HL-60/S4 treated with phorbol 12-myristate 13-acetate at 8.2 ng/mL for 4 days and 3 days (cell line): ENCODE results near the gene LRRC56.

Source experiments
- in situ Hi-C: fragments of 300-500 bp; cut with MboI; formaldehyde crosslinking; loops from 2 replicates; pipeline ENCODE4 v1.15.0; 2022; ENCODE audit warnings: low sequenced_read_pairs

The LRRC56 gene

GRCh38 chr11:537622-538430 is 499 bp downstream of the LRRC56 start:
- in situ Hi-C loops: no loop called here

GRCh38 chr11:538431-539051 is 1.2 kb downstream of the LRRC56 start:
- in situ Hi-C loops: no loop called here

GRCh38 chr11:539971-540481 is 2.7 kb downstream of the LRRC56 start:
- in situ Hi-C loops: no loop called here

GRCh38 chr11:540583-541432 is 3.5 kb downstream of the LRRC56 start:
- in situ Hi-C loops: no loop called here

GRCh38 chr11:541433-541885 is 4.1 kb downstream of the LRRC56 start:
- in situ Hi-C loops: no loop called here

GRCh38 chr11:544817-545166 is 7.5 kb downstream of the LRRC56 start:
- in situ Hi-C loops: no loop called here

GRCh38 chr11:545171-545570 is 7.8 kb downstream of the LRRC56 start:
- in situ Hi-C loops: no loop called here

GRCh38 chr11:548700-549603 is 11.6 kb downstream of the LRRC56 start:
- in situ Hi-C loops: no loop called here

- in situ Hi-C loops: no loop called here
Measured at GRCh38 chr11:550021-550745, 12.9 kb downstream of the LRRC56 start.

- in situ Hi-C loops: no loop called here
Measured at GRCh38 chr11:550746-551085, 13.4 kb downstream of the LRRC56 start.

- in situ Hi-C loops: no loop called here
Measured at GRCh38 chr11:551131-551530, 13.8 kb downstream of the LRRC56 start.

- in situ Hi-C loops: no loop called here
Measured at GRCh38 chr11:551596-551995, 14.3 kb downstream of the LRRC56 start.

GRCh38 chr11:553083-553987 is 16.0 kb downstream of the LRRC56 start:
- in situ Hi-C loops: no loop called here

GRCh38 chr11:553988-554340 is 16.6 kb downstream of the LRRC56 start:
- in situ Hi-C loops: no loop called here

GRCh38 chr11:554428-555226 is 17.3 kb downstream of the LRRC56 start:
- in situ Hi-C loops: no loop called here

- in situ Hi-C loops: no loop called here
Measured at GRCh38 chr11:555227-555779, 18.0 kb downstream of the LRRC56 start.

GRCh38 chr11:555780-556661 is 18.7 kb downstream of the LRRC56 start:
- in situ Hi-C loops: no loop called here
